ENCODE results near the gene PTPRE. TPM values are rescaled to one million over a fixed set of nuclear protein-coding genes. Genes with fewer than 3 reads are reported as not detected.

The PTPRE gene
- total RNA-seq, 1 donor from 2014 or later: 1.2 TPM

GRCh38 chr10:128050936-128051335 is 144.0 kb downstream of the PTPRE start:
- no peak for DNase-seq (ENCODE audit: extremely low spot score, unreplicated experiment)
- no peaks in the 10 kb centered on the region for H3K36me3 Mint-ChIP-seq (ENCODE audit: unreplicated experiment)
- no peaks in the 10 kb centered on the region for H3K4me1 Mint-ChIP-seq (ENCODE audit: unreplicated experiment)
- no peaks in the 10 kb centered on the region for H3K9me3 Mint-ChIP-seq (ENCODE audit: unreplicated experiment)
- no peak for TF ChIP-seq CTCF (IDR thresholded peaks at IDR 0.05)
- H3K27ac Mint-ChIP-seq (ENCODE audit: unreplicated experiment): no peak overlapping the region
- H3K27me3 Mint-ChIP-seq (ENCODE audit: unreplicated experiment): no peaks in the 10 kb centered on the region
- H3K4me3 Mint-ChIP-seq (ENCODE audit: unreplicated experiment): no peak overlapping the region

- Mint-ChIP-seq H3K27ac (ENCODE audit: unreplicated experiment) (no peak overlapping the region), H3K36me3 (ENCODE audit: unreplicated experiment) (no peaks in the 10 kb centered on the region), H3K4me1 (ENCODE audit: unreplicated experiment) (no peaks in the 10 kb centered on the region), H3K27me3 (ENCODE audit: unreplicated experiment) (no peaks in the 10 kb centered on the region), H3K4me3 (ENCODE audit: unreplicated experiment) (no peak overlapping the region), H3K9me3 (ENCODE audit: unreplicated experiment) (no peaks in the 10 kb centered on the region)
- TF ChIP-seq CTCF (IDR thresholded peaks at IDR 0.05): no peak
- DNase-seq (ENCODE audit: extremely low spot score, unreplicated experiment): no peak
These were observed 144.6 kb downstream of the PTPRE start for GRCh38 chr10:128051548-128051947.

- no peaks in the 10 kb centered on the region for H3K9me3 Mint-ChIP-seq (ENCODE audit: unreplicated experiment)
- H3K27ac Mint-ChIP-seq (ENCODE audit: unreplicated experiment): no peak overlapping the region
- H3K36me3 Mint-ChIP-seq (ENCODE audit: unreplicated experiment): no peaks in the 10 kb centered on the region
- no peak overlapping the region for H3K4me3 Mint-ChIP-seq (ENCODE audit: unreplicated experiment)
- TF ChIP-seq CTCF (IDR thresholded peaks at IDR 0.05): no peak
- DNase-seq (ENCODE audit: extremely low spot score, unreplicated experiment): no peak
- H3K4me1 Mint-ChIP-seq (ENCODE audit: unreplicated experiment): no peaks in the 10 kb centered on the region
- no peaks in the 10 kb centered on the region for H3K27me3 Mint-ChIP-seq (ENCODE audit: unreplicated experiment)
These were observed 145.8 kb downstream of the PTPRE start for GRCh38 chr10:128052696-128053095.

- Mint-ChIP-seq H3K27ac (ENCODE audit: unreplicated experiment) (no peak overlapping the region), H3K9me3 (ENCODE audit: unreplicated experiment) (no peaks in the 10 kb centered on the region), H3K36me3 (ENCODE audit: unreplicated experiment) (no peaks in the 10 kb centered on the region), H3K27me3 (ENCODE audit: unreplicated experiment) (no peaks in the 10 kb centered on the region), H3K4me3 (ENCODE audit: unreplicated experiment) (no peak overlapping the region), H3K4me1 (ENCODE audit: unreplicated experiment) (no peaks in the 10 kb centered on the region)
- no peak for DNase-seq (ENCODE audit: extremely low spot score, unreplicated experiment)
- no peak for TF ChIP-seq CTCF (IDR thresholded peaks at IDR 0.05)
These were observed 146.5 kb downstream of the PTPRE start for GRCh38 chr10:128053356-128053755.

DNA sequence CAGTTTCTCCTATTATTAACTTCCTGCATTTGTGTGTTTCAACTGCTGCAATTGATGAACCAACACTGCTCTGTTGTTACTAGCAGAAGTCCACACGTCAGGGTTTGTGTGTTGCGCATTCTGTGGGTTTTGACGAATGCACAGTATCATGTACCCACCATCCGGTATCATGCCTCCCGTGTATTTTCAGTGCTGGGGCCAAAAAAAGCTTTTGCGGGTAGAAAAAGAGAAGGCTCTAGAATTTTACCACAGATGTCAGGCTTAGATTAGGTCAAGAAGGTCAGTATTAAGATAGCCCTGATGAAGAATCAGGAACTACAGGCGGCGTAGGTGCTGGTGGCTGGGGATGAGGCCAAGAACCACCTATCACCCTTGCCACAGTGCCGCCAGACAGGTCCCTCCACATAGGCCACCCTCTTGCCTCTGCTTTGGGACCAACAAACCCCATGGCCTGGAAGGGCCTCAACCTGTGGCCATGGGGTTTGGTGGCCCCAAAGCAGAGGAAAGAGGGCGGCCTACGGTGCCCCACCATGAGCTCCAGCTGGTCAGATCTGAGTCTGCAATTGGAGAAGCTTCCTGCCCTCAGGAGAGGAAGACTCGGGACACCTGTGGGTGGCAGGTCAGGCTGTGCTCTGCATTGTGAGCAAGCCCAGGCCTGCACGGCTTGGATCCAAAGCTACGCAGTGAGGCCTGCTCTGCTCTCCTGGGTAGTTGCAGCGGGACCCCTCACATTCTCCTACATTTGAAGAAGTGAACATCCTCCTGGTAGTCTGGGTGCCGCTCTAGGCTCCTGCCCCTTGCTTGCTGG is 147.5 kb downstream of the PTPRE start:
- H3K27me3 Mint-ChIP-seq (ENCODE audit: unreplicated experiment): no peaks in the 10 kb centered on the region
- no peaks in the 10 kb centered on the region for H3K9me3 Mint-ChIP-seq (ENCODE audit: unreplicated experiment)
- H3K4me3 Mint-ChIP-seq (ENCODE audit: unreplicated experiment): no peak overlapping the region
- no peaks in the 10 kb centered on the region for H3K4me1 Mint-ChIP-seq (ENCODE audit: unreplicated experiment)
- H3K27ac Mint-ChIP-seq (ENCODE audit: unreplicated experiment): no peak overlapping the region
- TF ChIP-seq CTCF (IDR thresholded peaks at IDR 0.05): no peak
- no peaks in the 10 kb centered on the region for H3K36me3 Mint-ChIP-seq (ENCODE audit: unreplicated experiment)
- no peak for DNase-seq (ENCODE audit: extremely low spot score, unreplicated experiment)

Measured in osteocyte (in vitro differentiated cells).